ENCODE measurements around the gene TEN1.

DNA sequence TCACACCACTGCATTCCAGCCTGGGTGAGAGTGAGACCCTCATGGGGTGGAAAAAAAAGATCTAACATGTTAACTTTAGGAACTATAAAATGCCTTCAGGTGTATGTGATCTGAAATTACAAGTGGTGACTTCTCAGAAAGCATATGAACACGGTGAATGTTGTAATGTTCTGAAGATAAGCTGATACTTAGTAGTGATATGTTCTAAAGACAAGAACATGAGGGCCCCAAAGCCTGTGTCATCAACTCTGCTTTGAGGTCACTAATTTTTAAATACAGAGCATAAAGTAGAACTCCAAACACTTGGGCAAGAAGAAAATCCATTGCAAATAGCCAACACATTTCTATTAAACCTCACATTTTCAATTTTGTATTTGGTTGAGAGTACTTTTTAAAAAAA, 35.5 kb upstream of the TEN1 start:
- TF ChIP-seq, protein P1, sequence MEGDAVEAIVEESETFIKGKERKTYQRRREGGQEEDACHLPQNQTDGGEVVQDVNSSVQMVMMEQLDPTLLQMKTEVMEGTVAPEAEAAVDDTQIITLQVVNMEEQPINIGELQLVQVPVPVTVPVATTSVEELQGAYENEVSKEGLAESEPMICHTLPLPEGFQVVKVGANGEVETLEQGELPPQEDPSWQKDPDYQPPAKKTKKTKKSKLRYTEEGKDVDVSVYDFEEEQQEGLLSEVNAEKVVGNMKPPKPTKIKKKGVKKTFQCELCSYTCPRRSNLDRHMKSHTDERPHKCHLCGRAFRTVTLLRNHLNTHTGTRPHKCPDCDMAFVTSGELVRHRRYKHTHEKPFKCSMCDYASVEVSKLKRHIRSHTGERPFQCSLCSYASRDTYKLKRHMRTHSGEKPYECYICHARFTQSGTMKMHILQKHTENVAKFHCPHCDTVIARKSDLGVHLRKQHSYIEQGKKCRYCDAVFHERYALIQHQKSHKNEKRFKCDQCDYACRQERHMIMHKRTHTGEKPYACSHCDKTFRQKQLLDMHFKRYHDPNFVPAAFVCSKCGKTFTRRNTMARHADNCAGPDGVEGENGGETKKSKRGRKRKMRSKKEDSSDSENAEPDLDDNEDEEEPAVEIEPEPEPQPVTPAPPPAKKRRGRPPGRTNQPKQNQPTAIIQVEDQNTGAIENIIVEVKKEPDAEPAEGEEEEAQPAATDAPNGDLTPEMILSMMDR (IDR thresholded peaks at IDR 0.05): no peak
- TF ChIP-seq EZH2phosphoT487 (IDR thresholded peaks at IDR 0.05) (no peak), EZH2 (IDR thresholded peaks at IDR 0.05) (no peak)

All from neural progenitor cell (in vitro differentiated cells).